ENCODE measurements around the gene NOP9. TPM values are rescaled to one million over a fixed set of nuclear protein-coding genes. Genes with fewer than 3 reads are reported as not detected.

Gene NOP9
- total and polyA plus RNA-seq, 4 experiments from 2014 or later, result 0.83 to 28.1 (median 12.3) TPM

DNA sequence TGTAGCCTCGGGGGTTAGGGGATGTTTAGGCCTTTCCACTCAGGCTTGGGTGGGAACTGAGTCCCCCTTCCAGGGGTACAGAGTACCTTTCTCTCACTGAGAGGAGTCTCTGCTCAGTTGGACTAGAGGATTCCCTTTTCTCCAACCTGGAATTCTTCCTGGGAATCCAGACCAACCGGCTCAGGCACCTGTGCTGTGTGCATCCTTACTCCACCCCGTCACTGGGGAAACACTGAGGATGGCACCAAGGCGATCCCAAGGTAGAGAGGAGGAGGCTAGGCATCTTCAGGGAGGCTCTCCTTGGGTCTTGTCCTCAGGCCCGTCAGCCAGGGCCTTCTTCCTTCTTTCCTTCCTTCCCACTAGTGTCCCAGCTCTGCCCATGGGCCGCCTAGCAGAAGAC is 35.8 kb upstream of the NOP9 start:
- peak overlapping the region in 1 of 7 donors; percentile 46 for H3K27ac Mint-ChIP-seq
- Histone ChIP-seq H3K27me3 (ENCODE audit: insufficient read depth, low read length) (no peaks in the 10 kb centered on the region), H3K4me3 (ENCODE audit: low read length in 2 of 2) (no peak overlapping the region), H3K4me1 (ENCODE audit: insufficient read depth, low read length) (no peaks in the 10 kb centered on the region), H3K27ac (ENCODE audit: low read depth, low read length) (no peak overlapping the region), H3K36me3 (ENCODE audit: insufficient read depth, low read length) (peaks cover 27% of the 10 kb centered on the region), H3K9me3 (ENCODE audit: control insufficient read depth in 1 of 2, low read length in 2 of 2) (no peaks in the 10 kb centered on the region)
- peaks cover 0 to 5% (median 0%) of the 10 kb centered on the region in 4 donors for H3K4me1 Mint-ChIP-seq
- CTCF ChIA-PET (ENCODE audit: partially characterized antibody), result interaction anchor here (1.0 to 2.0 kb wide), 2 partner anchors 17 to 21 kb away, joined by 3 to 8 read pairs; partner anchors contain the start of gene TINF2
- intact Hi-C loops (cut with micrococcal nuclease), result no loop called here
- DNase-seq, result no peak
- H3K27me3 Mint-ChIP-seq, result no peaks in the 10 kb centered on the region
- no peak overlapping the region for H3K4me3 Mint-ChIP-seq
- H3K9me3 Mint-ChIP-seq, result no peaks in the 10 kb centered on the region
- POLR2A ChIA-PET (ENCODE audit: partially characterized antibody), result interaction anchor here (1.2 to 1.5 kb wide), 3 partner anchors 10 to 166 kb away, joined by 3 to 4 read pairs (median 3); partner anchors contain the start of genes CBLN3, KHNYN and TINF2
- peaks cover 28 to 44% of the 10 kb centered on the region in 2 donors for H3K36me3 Mint-ChIP-seq

DNA sequence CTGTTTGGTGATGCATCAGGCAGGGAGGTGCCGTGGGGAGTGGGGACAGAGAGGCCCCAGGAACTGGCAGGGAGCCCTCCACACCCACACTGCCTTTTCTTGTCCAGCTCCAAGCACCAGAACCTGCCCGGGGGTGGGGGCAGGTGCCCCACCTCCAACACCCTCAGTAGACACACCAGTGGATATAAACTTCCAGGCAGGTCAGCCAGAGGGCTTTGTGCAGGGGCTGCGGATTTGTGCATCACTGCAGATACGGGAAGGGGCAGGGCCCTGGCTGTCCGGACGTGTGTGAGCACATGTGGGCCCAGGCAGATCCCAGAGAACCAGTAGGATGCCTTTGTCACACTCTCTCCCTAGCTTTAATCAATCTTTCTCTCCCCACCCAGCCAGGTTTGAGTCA is 35.4 kb upstream of the NOP9 start:
- H3K4me3 Mint-ChIP-seq, result no peak overlapping the region
- H3K9me3 Mint-ChIP-seq, result no peaks in the 10 kb centered on the region
- H3K36me3 ChIP-seq (ENCODE audit: insufficient read depth, low read length), result peaks cover 27% of the 10 kb centered on the region
- H3K4me1 ChIP-seq (ENCODE audit: insufficient read depth, low read length), result no peaks in the 10 kb centered on the region
- intact Hi-C loops (cut with micrococcal nuclease), result no loop called here
- H3K36me3 Mint-ChIP-seq, result peaks cover 32 to 46% of the 10 kb centered on the region in 2 donors
- H3K27ac ChIP-seq (ENCODE audit: low read depth, low read length), result no peak overlapping the region
- no peaks in the 10 kb centered on the region for H3K27me3 ChIP-seq (ENCODE audit: insufficient read depth, low read length)
- H3K27ac Mint-ChIP-seq, result peak overlapping the region in 1 of 7 donors; percentile 23
- CTCF ChIA-PET (ENCODE audit: partially characterized antibody), result interaction anchor here (1.0 to 2.0 kb wide), 2 partner anchors 18 to 21 kb away, joined by 3 to 8 read pairs; partner anchors contain the start of gene TINF2
- no peak overlapping the region for H3K4me3 ChIP-seq (ENCODE audit: low read length in 2 of 2)
- H3K27me3 Mint-ChIP-seq, result no peaks in the 10 kb centered on the region
- no peak for DNase-seq
- peaks cover 0 to 5% (median under 1%) of the 10 kb centered on the region in 4 donors for H3K4me1 Mint-ChIP-seq
- POLR2A ChIA-PET (ENCODE audit: partially characterized antibody), result interaction anchor here (1.2 to 1.5 kb wide), 3 partner anchors 10 to 165 kb away, joined by 3 to 4 read pairs (median 3); partner anchors contain the start of genes CBLN3, KHNYN and TINF2
- no peaks in the 10 kb centered on the region for H3K9me3 ChIP-seq (ENCODE audit: control insufficient read depth in 1 of 2, low read length in 2 of 2)

DNA sequence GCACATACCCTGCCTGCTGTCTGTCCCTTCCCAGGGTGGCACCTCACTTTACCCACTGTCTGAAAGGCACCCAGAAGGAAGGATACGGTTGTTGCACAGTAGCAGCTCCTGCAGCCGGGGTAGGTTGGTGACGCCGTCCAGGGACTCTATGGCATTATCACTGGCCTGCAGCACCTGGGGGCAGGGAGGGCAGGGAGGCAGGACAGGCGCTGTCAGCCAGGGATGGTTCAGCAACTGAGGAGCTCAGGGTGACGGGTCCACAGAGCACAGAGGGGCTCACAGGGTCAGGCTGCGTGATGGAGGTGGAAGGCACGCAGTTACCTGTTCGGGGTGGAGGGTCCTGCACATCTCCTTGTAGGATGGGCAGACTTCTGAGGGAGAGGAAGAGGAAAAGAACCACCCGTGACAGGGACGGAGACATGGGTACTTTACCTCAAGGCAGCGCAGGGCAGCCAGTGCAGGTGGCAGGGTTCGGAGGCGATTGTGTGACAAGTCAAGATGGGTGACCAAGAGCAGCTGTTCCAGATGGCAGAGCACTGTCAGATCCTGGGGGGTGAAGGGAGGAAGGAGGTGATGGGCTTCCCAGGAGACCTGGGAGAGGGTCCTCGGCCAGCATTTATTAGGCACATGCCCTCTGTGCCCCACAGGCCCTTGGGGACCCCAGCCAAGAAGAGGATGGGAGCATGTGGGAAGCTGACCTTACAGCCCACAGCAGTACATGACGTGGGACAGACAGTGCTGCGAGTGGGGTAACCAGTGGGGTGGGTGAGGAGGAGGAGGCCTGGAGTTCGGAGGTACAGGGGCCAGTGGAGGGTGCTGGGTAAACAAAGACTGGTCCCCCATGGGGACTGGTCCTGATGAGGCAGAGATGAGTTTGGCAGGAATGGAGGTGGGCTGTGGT is 33.1 kb upstream of the NOP9 start:
- H3K36me3 ChIP-seq (ENCODE audit: insufficient read depth, low read length), result peaks cover 26% of the 10 kb centered on the region
- Mint-ChIP-seq H3K36me3 (peaks cover 34 to 53% of the 10 kb centered on the region in 2 donors), H3K4me3 (peak overlapping the region in 1 of 8 donors; percentile 3), H3K9me3 (no peaks in the 10 kb centered on the region), H3K27ac (peak overlapping the region in 4 of 7 donors; percentile 23 to 85 (median 64)), H3K4me1 (peaks cover 4 to 18% (median 12%) of the 10 kb centered on the region in 4 donors), H3K27me3 (no peaks in the 10 kb centered on the region)
- H3K27ac ChIP-seq (ENCODE audit: low read depth, low read length), result no peak overlapping the region
- H3K9me3 ChIP-seq (ENCODE audit: control insufficient read depth in 1 of 2, low read length in 2 of 2), result no peaks in the 10 kb centered on the region
- ChIA-PET CTCF (ENCODE audit: partially characterized antibody) (interaction anchor here (6.5 kb wide), 1 partner anchor 24 kb away, joined by 84 read pairs; the partner anchor contains the start of gene TINF2), POLR2A (ENCODE audit: partially characterized antibody) (interaction anchor here (1.4 to 6.0 kb wide), 2 partner anchors 25 to 33 kb away, joined by 4 to 128 read pairs; partner anchors contain the start of genes DHRS1, NOP9 and TINF2)
- H3K27me3 ChIP-seq (ENCODE audit: insufficient read depth, low read length), result no peaks in the 10 kb centered on the region
- H3K4me1 ChIP-seq (ENCODE audit: insufficient read depth, low read length), result peaks cover 7% of the 10 kb centered on the region
- no peak overlapping the region for H3K4me3 ChIP-seq (ENCODE audit: low read length in 2 of 2)
- intact Hi-C loops (cut with micrococcal nuclease), result no loop called here
- no peak for DNase-seq

DNA sequence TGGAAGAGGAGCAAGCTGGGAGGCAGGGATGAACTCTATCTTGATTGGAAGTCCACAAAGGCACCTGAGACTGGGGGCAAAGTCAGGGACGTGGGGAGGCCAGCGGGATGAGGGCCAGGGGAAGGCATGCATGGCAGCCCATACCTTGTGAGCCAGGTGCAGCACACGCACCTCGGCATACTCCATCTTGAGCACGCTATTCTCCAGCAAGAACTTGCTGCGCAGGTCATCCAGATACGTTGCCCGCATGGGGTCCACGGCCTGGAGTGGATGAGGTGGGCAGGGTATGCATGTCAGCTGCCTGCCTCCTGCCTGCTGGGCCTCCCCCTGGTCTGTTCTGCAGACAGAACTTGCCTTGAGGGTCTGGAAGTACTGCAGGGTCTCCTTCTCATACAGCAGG is 32.1 kb upstream of the NOP9 start:
- no peak for DNase-seq
- H3K9me3 ChIP-seq (ENCODE audit: control insufficient read depth in 1 of 2, low read length in 2 of 2), result no peaks in the 10 kb centered on the region
- peaks cover 16% of the 10 kb centered on the region for H3K4me1 ChIP-seq (ENCODE audit: insufficient read depth, low read length)
- ChIA-PET CTCF (ENCODE audit: partially characterized antibody) (interaction anchor here (6.5 kb wide), 1 partner anchor 25 kb away, joined by 84 read pairs; the partner anchor contains the start of gene TINF2), POLR2A (ENCODE audit: partially characterized antibody) (interaction anchor here (0.8 to 6.0 kb wide), 2 partner anchors 12 to 25 kb away, joined by 3 to 128 read pairs; partner anchors contain the start of gene TINF2)
- no peaks in the 10 kb centered on the region for H3K27me3 Mint-ChIP-seq
- intact Hi-C loops (cut with micrococcal nuclease), result no loop called here
- H3K4me1 Mint-ChIP-seq, result peaks cover 13 to 27% (median 21%) of the 10 kb centered on the region in 4 donors
- H3K36me3 ChIP-seq (ENCODE audit: insufficient read depth, low read length), result peaks cover 26% of the 10 kb centered on the region
- no peak overlapping the region for H3K27ac ChIP-seq (ENCODE audit: low read depth, low read length)
- no peaks in the 10 kb centered on the region for H3K27me3 ChIP-seq (ENCODE audit: insufficient read depth, low read length)
- H3K9me3 Mint-ChIP-seq, result no peaks in the 10 kb centered on the region
- peak overlapping the region in 1 of 7 donors; percentile 23 for H3K27ac Mint-ChIP-seq
- H3K36me3 Mint-ChIP-seq, result peaks cover 34 to 50% of the 10 kb centered on the region in 2 donors
- H3K4me3 Mint-ChIP-seq, result no peak overlapping the region
- no peak overlapping the region for H3K4me3 ChIP-seq (ENCODE audit: low read length in 2 of 2)

DNA sequence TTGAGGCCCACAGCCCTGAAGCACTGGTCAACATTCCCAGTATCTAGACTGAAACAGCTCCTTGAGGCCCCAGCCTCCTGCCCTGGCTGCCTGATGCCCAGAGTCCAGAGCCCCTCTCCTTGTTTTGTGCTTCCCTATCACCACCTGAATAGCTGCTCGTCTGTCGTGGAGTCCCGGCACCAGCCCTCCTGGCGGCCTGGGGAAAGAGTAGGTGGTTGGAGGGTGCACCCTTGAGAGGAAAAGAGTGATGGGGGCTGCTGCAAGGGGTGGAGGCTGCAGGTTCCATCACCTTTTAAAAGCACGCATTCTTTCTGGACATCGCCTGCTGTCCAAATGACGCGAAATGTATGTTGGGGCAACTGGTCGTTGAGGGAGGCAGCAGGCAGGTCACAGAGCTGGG is 31.4 kb upstream of the NOP9 start:
- Mint-ChIP-seq H3K36me3 (peaks cover 34 to 49% of the 10 kb centered on the region in 2 donors), H3K27me3 (no peaks in the 10 kb centered on the region), H3K4me3 (no peak overlapping the region), H3K9me3 (no peaks in the 10 kb centered on the region), H3K27ac (no peak overlapping the region), H3K4me1 (peaks cover 15 to 34% (median 27%) of the 10 kb centered on the region in 4 donors)
- CTCF ChIA-PET (ENCODE audit: partially characterized antibody), result interaction anchor here (0.9 to 6.5 kb wide), 4 partner anchors 13 to 40 kb away, joined by 4 to 84 read pairs (median 24); partner anchors contain the start of genes CIDEB, LTB4R, LTB4R2 and TINF2
- no peaks in the 10 kb centered on the region for H3K27me3 ChIP-seq (ENCODE audit: insufficient read depth, low read length)
- no peaks in the 10 kb centered on the region for H3K9me3 ChIP-seq (ENCODE audit: control insufficient read depth in 1 of 2, low read length in 2 of 2)
- no peak overlapping the region for H3K4me3 ChIP-seq (ENCODE audit: low read length in 2 of 2)
- H3K27ac ChIP-seq (ENCODE audit: low read depth, low read length), result no peak overlapping the region
- H3K36me3 ChIP-seq (ENCODE audit: insufficient read depth, low read length), result peaks cover 26% of the 10 kb centered on the region
- peaks cover 21% of the 10 kb centered on the region for H3K4me1 ChIP-seq (ENCODE audit: insufficient read depth, low read length)
- POLR2A ChIA-PET (ENCODE audit: partially characterized antibody), result interaction anchor here (0.8 to 6.0 kb wide), 2 partner anchors 11 to 26 kb away, joined by 3 to 128 read pairs; partner anchors contain the start of gene TINF2
- intact Hi-C loops (cut with micrococcal nuclease), result no loop called here
- no peak for DNase-seq

DNA sequence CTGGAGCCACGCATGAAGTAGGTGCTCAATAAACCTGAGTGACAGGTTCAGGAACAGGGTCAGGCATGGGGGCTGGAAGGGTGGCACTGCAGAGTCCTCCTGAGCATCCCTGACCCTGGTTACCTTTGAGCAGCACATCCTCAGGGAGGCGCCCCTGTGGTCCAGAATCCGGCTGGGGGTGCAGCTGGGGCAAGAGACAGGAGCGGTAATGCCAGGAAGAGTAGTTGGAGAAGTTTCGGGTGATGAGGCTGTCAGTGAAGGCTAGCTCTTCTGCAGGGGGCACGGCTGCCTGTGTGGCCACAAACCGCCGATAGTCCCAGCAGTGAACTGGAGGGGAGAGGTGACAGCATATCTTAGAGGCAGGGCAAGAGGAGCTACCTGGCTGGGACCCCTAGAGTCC is 30.3 kb upstream of the NOP9 start:
- POLR2A ChIA-PET (ENCODE audit: partially characterized antibody), result interaction anchor here (0.7 to 6.8 kb wide), 10 partner anchors 27 to 173 kb away, joined by 3 to 128 read pairs (median 24); partner anchors contain the start of genes CHMP4A, CIDEB, DHRS1 and LTB4R
- intact Hi-C loops (cut with micrococcal nuclease), result no loop called here
- H3K36me3 Mint-ChIP-seq, result peaks cover 34 to 45% of the 10 kb centered on the region in 2 donors
- peaks cover 24 to 45% (median 37%) of the 10 kb centered on the region in 4 donors for H3K4me1 Mint-ChIP-seq
- H3K4me3 Mint-ChIP-seq, result peak overlapping the region in 3 of 8 donors; percentile 10 to 70 (median 61)
- H3K4me1 ChIP-seq (ENCODE audit: insufficient read depth, low read length), result peaks cover 30% of the 10 kb centered on the region
- H3K9me3 Mint-ChIP-seq, result no peaks in the 10 kb centered on the region
- H3K27me3 ChIP-seq (ENCODE audit: insufficient read depth, low read length), result no peaks in the 10 kb centered on the region
- H3K4me3 ChIP-seq (ENCODE audit: low read length in 2 of 2), result no peak overlapping the region
- CTCF ChIA-PET (ENCODE audit: partially characterized antibody), result interaction anchor here (0.8 to 6.5 kb wide), 10 partner anchors 9 to 167 kb away, joined by 3 to 84 read pairs (median 4); partner anchors contain the start of genes CIDEB, DHRS1, LTB4R and LTB4R2
- H3K9me3 ChIP-seq (ENCODE audit: control insufficient read depth in 1 of 2, low read length in 2 of 2), result no peaks in the 10 kb centered on the region
- no peak for DNase-seq
- H3K27me3 Mint-ChIP-seq, result no peaks in the 10 kb centered on the region
- H3K36me3 ChIP-seq (ENCODE audit: insufficient read depth, low read length), result peaks cover 26% of the 10 kb centered on the region
- H3K27ac Mint-ChIP-seq, result peak overlapping the region in 4 of 7 donors; percentile 15 to 56 (median 48)
- H3K27ac ChIP-seq (ENCODE audit: low read depth, low read length), result no peak overlapping the region

Measured in CD4-positive, alpha-beta memory T cell (primary cell).